Fibroblast of skin of back (primary cell): ENCODE measurements around the gene LCP2.
"Not testable (repeated sequence)": the region's sequence is repeated elsewhere in the genome, so short reads cannot be mapped to it uniquely, and the experiment has no call there.

ENCODE experiments used
- DNase-seq: peaks from one replicate; pipeline ENCODE4 v3.0.0-alpha.2; 2013

LCP2 gene

GRCh38 chr5:170248172-170248930 lies 49.2 kb downstream of the LCP2 start:
- DNase-seq = no peak

- DNase-seq = no peak
Measured at GRCh38 chr5:170247363-170247762, 50.2 kb downstream of the LCP2 start.

- DNase-seq = no peak
Measured at GRCh38 chr5:170246126-170246870, 51.3 kb downstream of the LCP2 start.

- DNase-seq = not testable (repeated sequence)
Measured at GRCh38 chr5:170245436-170245835, 52.1 kb downstream of the LCP2 start.

DNA sequence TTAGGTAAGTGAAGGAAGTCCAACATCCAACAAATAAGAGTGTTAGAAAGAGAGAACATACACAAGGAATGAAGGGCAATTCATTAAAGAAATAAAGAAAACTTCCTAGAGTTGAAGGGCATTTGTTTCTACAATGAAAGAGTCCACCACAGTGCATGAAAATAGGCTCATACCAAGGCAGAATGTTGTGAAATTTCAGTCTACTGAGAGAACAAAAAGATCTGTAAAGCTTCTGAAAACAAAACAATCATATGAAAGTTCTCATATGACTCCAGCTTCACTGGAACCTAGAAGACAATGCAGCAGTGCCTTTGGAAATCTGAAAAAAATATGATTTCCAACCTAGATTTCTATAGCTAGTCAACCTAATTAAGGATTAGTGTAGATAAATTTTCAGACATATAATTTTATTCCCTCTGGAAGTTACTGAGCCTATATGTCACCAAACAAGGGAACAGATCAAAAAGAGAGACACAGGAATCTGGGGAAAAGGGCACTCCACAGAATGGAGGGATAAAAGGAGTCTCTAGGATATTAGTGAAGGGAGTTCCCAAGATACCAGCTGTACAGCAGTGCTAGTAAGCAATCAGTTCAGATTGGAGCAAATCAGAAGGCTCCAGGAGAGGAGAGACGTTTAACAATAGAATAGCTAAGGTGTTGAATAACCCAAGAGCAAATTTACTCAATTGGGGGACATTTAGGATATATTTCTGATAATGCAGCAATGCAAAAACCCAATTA lies 59.0 kb downstream of the LCP2 start:
- no peak for DNase-seq

- DNase-seq = no peak
Measured at GRCh38 chr5:170235876-170236864, 61.4 kb downstream of the LCP2 start.

DNA sequence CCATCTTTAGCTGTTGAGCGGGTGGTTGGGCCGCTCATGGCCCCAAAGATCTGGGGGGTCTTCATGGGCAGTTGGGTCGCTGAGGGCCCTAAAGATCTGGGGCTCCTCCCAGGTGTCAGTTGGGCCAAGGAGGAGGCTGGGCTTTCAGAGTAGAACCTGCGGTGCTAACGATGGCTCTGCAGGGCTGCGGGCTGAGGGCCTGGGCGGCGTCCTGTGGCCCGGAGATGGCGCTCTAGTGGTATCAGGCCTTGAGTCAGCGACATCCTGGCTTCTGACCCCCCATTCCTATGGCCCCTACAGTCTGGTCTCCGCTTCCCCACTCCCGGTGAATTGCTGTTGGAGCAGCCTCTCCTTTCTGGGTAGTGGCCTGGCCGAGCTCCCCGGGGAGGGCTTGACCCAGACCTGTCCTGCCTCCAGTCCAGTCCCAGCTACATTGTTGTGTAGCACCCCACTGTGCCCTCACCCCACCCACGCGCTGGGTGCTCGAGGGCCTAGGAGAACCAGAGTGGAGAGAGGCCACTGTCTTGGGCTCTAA lies 64.2 kb downstream of the LCP2 start:
- no peak for DNase-seq

- no peak for DNase-seq
Measured at GRCh38 chr5:170232786-170233185, 64.8 kb downstream of the LCP2 start, which contains the start of gene C5orf58. Gene C5orf58, plus strand, starts transcription at chr5:170232985. Its CDS starts 1,992 bp downstream, at chr5:170234977.

- no peak for DNase-seq
Measured at GRCh38 chr5:170228762-170229435, 68.7 kb downstream of the LCP2 start.

DNA sequence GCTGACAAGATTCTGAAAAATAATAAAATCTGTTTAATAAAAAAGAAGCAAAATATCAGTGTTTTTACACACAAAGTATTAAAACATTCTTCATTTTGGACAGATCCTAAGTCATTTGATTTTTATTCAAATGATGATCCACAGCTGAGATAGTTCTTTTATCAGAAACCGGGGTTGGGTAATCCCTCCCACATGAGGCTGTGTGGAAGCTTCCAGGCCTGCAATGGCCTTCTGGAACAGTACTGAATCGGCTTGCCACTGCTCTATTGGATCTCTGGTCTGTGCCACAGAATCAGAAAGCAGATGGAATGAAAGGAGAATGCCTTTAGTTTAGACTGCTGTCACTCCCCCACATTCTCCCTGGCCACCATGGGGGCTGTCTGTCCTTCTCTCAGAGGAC lies 70.9 kb downstream of the LCP2 start:
- no peak for DNase-seq

- DNase-seq = no peak
Measured at GRCh38 chr5:170226129-170226615, 71.4 kb downstream of the LCP2 start.

DNA sequence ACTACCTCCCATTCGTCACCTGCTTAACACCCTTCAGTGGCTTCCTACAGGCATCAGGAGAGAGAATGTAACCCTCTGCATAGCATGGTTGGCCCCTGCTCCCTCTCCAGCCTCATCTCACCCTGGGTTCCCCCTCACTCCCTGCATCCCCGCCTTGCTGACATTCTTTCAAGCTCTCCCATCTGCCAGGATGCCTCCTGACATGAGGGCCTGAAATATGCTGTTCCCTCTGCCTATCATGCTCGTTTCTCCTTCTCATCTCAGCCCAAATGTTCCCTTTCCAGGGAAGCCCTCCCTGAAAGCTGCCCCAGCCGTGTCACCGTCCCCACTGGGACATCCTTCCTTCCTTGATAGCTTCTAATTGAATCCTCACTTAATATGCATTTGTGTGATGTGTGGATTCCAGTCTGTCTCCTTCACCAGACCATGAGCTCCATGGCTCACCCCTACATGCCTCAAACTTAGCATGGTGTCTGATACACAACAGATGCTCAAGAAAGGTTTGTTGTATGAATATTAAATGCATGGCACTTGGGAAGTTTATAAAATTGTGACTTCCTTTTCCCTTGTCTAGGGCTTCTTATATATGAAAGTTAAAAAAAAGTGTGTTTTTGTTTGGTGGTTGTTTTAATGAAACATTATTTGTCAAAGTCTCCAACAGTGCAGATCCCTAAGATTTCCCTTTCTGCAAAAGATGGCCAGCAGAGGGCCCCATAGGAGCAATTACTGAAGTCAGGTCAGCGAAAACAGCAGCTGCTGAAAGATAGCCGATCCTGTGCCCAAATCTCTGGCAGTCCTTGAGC lies 72.0 kb downstream of the LCP2 start:
- peak; percentile 64 for DNase-seq

DNA sequence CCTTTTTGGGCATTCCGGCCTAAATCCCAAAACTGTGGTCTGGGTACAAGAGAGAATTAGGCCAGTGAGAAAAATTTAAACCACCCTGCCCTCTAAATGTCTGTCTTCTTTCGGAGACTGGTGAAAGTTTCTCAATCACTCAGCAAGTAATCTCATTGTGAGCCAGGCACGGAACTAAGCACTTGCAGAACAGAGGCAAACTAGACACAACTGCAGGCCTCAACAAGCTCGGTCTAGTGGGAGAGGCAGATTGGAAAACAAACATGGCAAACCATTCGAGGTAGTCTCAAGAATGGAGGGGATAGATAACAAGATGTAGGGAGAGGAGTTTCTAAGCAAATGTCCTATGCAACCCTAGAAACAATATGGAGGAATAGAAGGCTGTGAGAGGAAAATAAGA lies 73.7 kb downstream of the LCP2 start:
- no peak for DNase-seq

- peak; percentile 25 for DNase-seq
Measured at GRCh38 chr5:170223360-170223759, 74.2 kb downstream of the LCP2 start.

- DNase-seq = no peak
Measured at GRCh38 chr5:170221327-170221741, 76.2 kb downstream of the LCP2 start.

GRCh38 chr5:170220191-170220590 lies 77.4 kb downstream of the LCP2 start:
- peak; percentile 31 for DNase-seq

GRCh38 chr5:170219615-170220014 lies 78.0 kb downstream of the LCP2 start:
- DNase-seq = peak; percentile 92

DNA sequence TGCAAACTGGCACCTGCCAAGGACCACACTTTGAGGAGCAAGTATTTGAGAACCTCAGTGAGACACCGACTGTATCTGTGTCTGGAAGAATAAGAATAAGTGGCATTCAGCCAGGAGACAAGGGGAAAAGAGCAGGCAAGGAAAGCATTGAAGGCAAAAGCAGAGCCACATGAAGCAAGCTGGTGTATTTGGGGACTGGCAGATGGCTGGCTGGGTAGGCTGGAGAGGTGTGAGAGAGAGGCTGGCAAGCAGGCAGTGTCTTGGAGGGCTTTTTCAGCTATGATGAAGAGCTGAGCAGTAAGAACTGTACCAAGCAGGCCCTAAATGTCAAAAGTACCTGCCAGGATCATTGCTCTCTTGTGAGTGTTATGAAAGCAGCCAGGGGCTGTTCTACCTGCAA lies 78.9 kb downstream of the LCP2 start:
- no peak for DNase-seq

DNA sequence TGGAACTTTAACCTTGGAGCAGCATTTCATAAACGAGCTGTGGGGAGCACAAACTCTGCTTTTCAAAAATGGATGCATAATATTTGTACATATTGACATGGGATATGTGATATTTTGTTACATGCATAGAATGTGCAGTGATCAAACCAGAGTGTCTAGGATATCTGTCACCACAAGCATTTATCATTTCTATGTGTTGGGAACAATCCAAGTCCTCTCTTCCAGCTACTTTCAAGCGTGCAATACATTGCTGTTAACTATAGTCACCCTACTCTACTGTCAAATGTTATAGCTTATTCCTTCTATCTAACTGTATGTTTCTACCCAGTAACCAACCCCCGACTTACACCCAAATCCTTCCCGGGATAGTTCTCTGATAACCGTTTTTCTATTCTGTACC lies 79.7 kb downstream of the LCP2 start:
- peak; percentile 31 for DNase-seq

DNA sequence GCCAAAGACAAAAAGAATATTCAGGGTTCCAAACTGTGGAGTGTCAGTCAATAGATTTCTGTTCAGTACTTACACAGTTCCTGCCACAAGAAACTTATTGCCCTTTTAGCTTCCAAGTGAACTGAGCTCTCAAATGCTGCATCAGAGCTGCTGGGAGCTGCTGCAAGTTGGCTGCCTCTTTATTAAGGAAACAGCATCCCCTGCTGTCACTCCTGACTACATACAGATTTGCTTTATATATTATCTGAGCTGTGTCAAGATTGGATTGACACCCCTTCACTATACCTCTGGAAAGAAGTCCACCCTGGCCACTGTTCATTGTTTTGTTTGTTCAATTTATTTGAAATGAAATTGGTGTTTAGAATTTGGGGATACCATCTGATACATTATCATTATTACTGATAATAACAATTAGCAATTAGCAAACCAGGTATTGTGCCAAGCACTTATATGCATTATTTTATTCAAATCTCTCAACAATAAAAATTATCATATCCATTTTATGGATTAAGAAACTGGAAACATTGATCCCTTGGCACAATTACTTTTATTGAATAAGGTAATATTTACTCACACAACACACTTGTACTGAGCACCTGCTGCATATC lies 81.2 kb downstream of the LCP2 start:
- peak; percentile 63 for DNase-seq
